ENCODE data around the gene ACSM4.
"Not testable (repeated sequence)": the region's sequence is repeated elsewhere in the genome, so short reads cannot be mapped to it uniquely, and the experiment has no call there.

The ACSM4 gene

DNA sequence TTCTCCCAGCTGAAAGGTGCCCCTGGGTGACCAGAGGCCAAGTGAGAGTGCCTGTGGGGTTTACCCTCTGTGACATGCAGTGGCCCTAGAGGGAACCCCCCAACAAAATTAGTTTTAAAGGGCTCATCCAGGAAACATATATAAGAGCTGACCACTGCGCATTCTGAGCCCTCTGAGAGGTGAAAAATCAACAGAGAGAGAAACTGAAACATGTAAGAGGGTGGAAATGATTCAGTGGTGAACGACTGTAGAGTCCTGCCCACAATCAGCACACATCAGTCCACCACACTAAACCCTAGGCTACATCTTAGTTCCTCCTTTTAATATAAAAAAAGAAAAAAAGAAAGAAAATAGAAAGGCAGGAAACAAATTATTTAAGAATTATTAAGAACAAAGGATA, 21.0 kb upstream of the ACSM4 start:
- Histone ChIP-seq H3K79me2 (ENCODE audit: insufficient read depth, low read length) (no peaks in the 10 kb centered on the region), H3F3A (ENCODE audit: insufficient read depth) (no peaks in the 10 kb centered on the region), H3K9me3 (ENCODE audit: insufficient read depth, low read length) (no peaks in the 10 kb centered on the region), H3K4me2 (ENCODE audit: low read depth, low read length, poor library complexity, severe bottlenecking) (no peak overlapping the region), H3K27me3 (ENCODE audit: low read length) (no peaks in the 10 kb centered on the region), H3K9ac (ENCODE audit: low read length) (no peak overlapping the region), H3K4me3 (ENCODE audit: insufficient read depth, low read length, poor library complexity, severe bottlenecking) (no peak overlapping the region), H3K9me2 (replicated peaks; ENCODE audit: insufficient read depth, low read length) (no peaks in the 10 kb centered on the region), H2AFZ (ENCODE audit: low read depth, low read length, severe bottlenecking) (no peak overlapping the region), H3K36me3 (ENCODE audit: low read length) (no peaks in the 10 kb centered on the region), H4K20me1 (ENCODE audit: low read depth, low read length) (no peaks in the 10 kb centered on the region), H3K27ac (ENCODE audit: low read depth, low read length) (no peak overlapping the region)
- no peak for TF ChIP-seq CTCF (IDR thresholded peaks at IDR 0.05; ENCODE audit: insufficient read depth, low read length, poor library complexity, severe bottlenecking)
- TF ChIP-seq EZH2phosphoT487 (conservative IDR thresholded peaks at IDR 0.05; ENCODE audit: low read length), result no peak

GRCh38 chr12:7289743-7290142, 14.1 kb upstream of the ACSM4 start:
- Histone ChIP-seq H4K20me1 (ENCODE audit: low read depth, low read length) (no peaks in the 10 kb centered on the region), H3K36me3 (ENCODE audit: low read length) (0 out of 2 replicates have a peak, but pooled peaks cover 3% of the 10 kb centered on the region), H2AFZ (ENCODE audit: low read depth, low read length, severe bottlenecking) (no peak overlapping the region), H3K4me3 (ENCODE audit: insufficient read depth, low read length, poor library complexity, severe bottlenecking) (no peak overlapping the region), H3K4me2 (ENCODE audit: low read depth, low read length, poor library complexity, severe bottlenecking) (no peak overlapping the region), H3K27ac (ENCODE audit: low read depth, low read length) (no peak overlapping the region), H3F3A (ENCODE audit: insufficient read depth) (no peaks in the 10 kb centered on the region), H3K9me3 (ENCODE audit: insufficient read depth, low read length) (no peaks in the 10 kb centered on the region), H3K9me2 (replicated peaks; ENCODE audit: insufficient read depth, low read length) (no peaks in the 10 kb centered on the region), H3K27me3 (ENCODE audit: low read length) (no peaks in the 10 kb centered on the region), H3K9ac (ENCODE audit: low read length) (no peak overlapping the region), H3K79me2 (ENCODE audit: insufficient read depth, low read length) (no peaks in the 10 kb centered on the region)
- no peak for TF ChIP-seq EZH2phosphoT487 (conservative IDR thresholded peaks at IDR 0.05; ENCODE audit: low read length)
- no peak for TF ChIP-seq CTCF (IDR thresholded peaks at IDR 0.05; ENCODE audit: insufficient read depth, low read length, poor library complexity, severe bottlenecking)

DNA sequence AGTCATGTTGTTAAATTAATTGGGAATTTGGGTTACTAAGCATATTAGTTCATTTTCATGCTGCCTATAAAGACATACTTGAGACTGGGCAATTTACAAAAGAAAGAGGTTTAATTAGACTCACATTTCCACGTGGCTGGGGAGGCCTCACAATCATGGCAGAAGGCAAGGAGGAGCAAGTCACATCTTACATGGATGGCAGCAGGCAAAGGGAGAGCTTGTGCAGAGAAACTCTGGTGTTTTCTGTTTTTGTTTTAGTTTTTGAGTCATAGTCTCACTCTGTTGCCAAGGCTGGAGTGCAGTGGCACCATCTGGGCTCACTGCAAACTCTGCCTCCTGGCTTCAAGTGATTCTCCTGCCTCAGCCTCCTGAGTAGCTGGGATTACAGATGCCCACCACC, 13.3 kb upstream of the ACSM4 start:
- H2AFZ ChIP-seq (ENCODE audit: low read depth, low read length, severe bottlenecking); H3K9me2 ChIP-seq (replicated peaks; ENCODE audit: insufficient read depth, low read length); H3F3A ChIP-seq (ENCODE audit: insufficient read depth); H3K27ac ChIP-seq (ENCODE audit: low read depth, low read length); H3K4me2 ChIP-seq (ENCODE audit: low read depth, low read length, poor library complexity, severe bottlenecking); H4K20me1 ChIP-seq (ENCODE audit: low read depth, low read length); H3K27me3 ChIP-seq (ENCODE audit: low read length); H3K4me3 ChIP-seq (ENCODE audit: insufficient read depth, low read length, poor library complexity, severe bottlenecking); H3K9ac ChIP-seq (ENCODE audit: low read length); H3K9me3 ChIP-seq (ENCODE audit: insufficient read depth, low read length); H3K79me2 ChIP-seq (ENCODE audit: insufficient read depth, low read length); H3K36me3 ChIP-seq (ENCODE audit: low read length): not testable (repeated sequence)

- Histone ChIP-seq H3K27ac (ENCODE audit: low read depth, low read length) (no peak overlapping the region), H4K20me1 (ENCODE audit: low read depth, low read length) (no peaks in the 10 kb centered on the region), H3K9me2 (replicated peaks; ENCODE audit: insufficient read depth, low read length) (no peaks in the 10 kb centered on the region), H3K4me2 (ENCODE audit: low read depth, low read length, poor library complexity, severe bottlenecking) (no peak overlapping the region), H3K4me3 (ENCODE audit: insufficient read depth, low read length, poor library complexity, severe bottlenecking) (no peak overlapping the region), H3K9me3 (ENCODE audit: insufficient read depth, low read length) (no peaks in the 10 kb centered on the region), H3K36me3 (ENCODE audit: low read length) (0 out of 2 replicates have a peak, but pooled peaks cover 3% of the 10 kb centered on the region), H3K79me2 (ENCODE audit: insufficient read depth, low read length) (no peaks in the 10 kb centered on the region), H3K9ac (ENCODE audit: low read length) (no peak overlapping the region), H3F3A (ENCODE audit: insufficient read depth) (no peaks in the 10 kb centered on the region), H2AFZ (ENCODE audit: low read depth, low read length, severe bottlenecking) (no peak overlapping the region), H3K27me3 (ENCODE audit: low read length) (no peaks in the 10 kb centered on the region)
- no peak for TF ChIP-seq EZH2phosphoT487 (conservative IDR thresholded peaks at IDR 0.05; ENCODE audit: low read length)
- no peak for TF ChIP-seq CTCF (IDR thresholded peaks at IDR 0.05; ENCODE audit: insufficient read depth, low read length, poor library complexity, severe bottlenecking)
Measured at GRCh38 chr12:7292300-7292699, 11.6 kb upstream of the ACSM4 start.

Data from SU-DHL-6 (cell line).